Fibroblast of skin of right biceps (primary cell): ENCODE results near the gene CHAC2.
A peak's percentile ranks its signal among the peaks of the same experiment; 100 is the strongest.
"Not testable (repeated sequence)": the region's sequence is repeated elsewhere in the genome, so short reads cannot be mapped to it uniquely, and the experiment has no call there.

ENCODE experiments used
- DNase-seq: peaks from one replicate; pipeline ENCODE4 v3.0.0-alpha.2; 2013

CHAC2 gene

GRCh38 chr2:53767405-53768241 is at the start of gene CHAC2:
Gene CHAC2, plus strand, starts transcription at chr2:53767804. Its CDS starts 83 bp downstream, at chr2:53767887.
- DNase-seq = peak; percentile 80

- not testable (repeated sequence) for DNase-seq
Observed at GRCh38 chr2:53720944-53721343, 46.7 kb upstream of the CHAC2 start.

GRCh38 chr2:53724536-53724935 is 43.1 kb upstream of the CHAC2 start:
- DNase-seq = peak; percentile 61

- DNase-seq = no peak
Observed at GRCh38 chr2:53725662-53726061, 41.9 kb upstream of the CHAC2 start.

GRCh38 chr2:53727921-53728320 is 39.7 kb upstream of the CHAC2 start:
- DNase-seq = no peak

GRCh38 chr2:53729143-53729762 is 38.4 kb upstream of the CHAC2 start:
- DNase-seq = no peak

GRCh38 chr2:53737091-53737490 is 30.5 kb upstream of the CHAC2 start:
- DNase-seq = no peak

GRCh38 chr2:53739032-53739431 is 28.6 kb upstream of the CHAC2 start:
- no peak for DNase-seq

- DNase-seq = peak; percentile 44
Observed at GRCh38 chr2:53740170-53740569, 27.4 kb upstream of the CHAC2 start.

- peak; percentile 35 for DNase-seq
Observed at GRCh38 chr2:53744395-53745065, 23.1 kb upstream of the CHAC2 start.

- DNase-seq = no peak
Observed at GRCh38 chr2:53750041-53750768, 17.4 kb upstream of the CHAC2 start.

GRCh38 chr2:53751728-53752127 is 15.9 kb upstream of the CHAC2 start:
- peak; percentile 57 for DNase-seq

- DNase-seq = no peak
Observed at GRCh38 chr2:53752385-53752784, 15.2 kb upstream of the CHAC2 start.

- no peak for DNase-seq
Observed at GRCh38 chr2:53753041-53753440, 14.6 kb upstream of the CHAC2 start.

- DNase-seq = no peak
Observed at GRCh38 chr2:53755121-53755520, 12.5 kb upstream of the CHAC2 start.

GRCh38 chr2:53756644-53757043 is 11.0 kb upstream of the CHAC2 start:
- no peak for DNase-seq

- not testable (repeated sequence) for DNase-seq
Observed at GRCh38 chr2:53757206-53757605, 10.4 kb upstream of the CHAC2 start.

- no peak for DNase-seq
Observed at GRCh38 chr2:53765767-53766166, 1.8 kb upstream of the CHAC2 start.

GRCh38 chr2:53768242-53768542 is 588 bp downstream of the CHAC2 start:
- no peak for DNase-seq

GRCh38 chr2:53769318-53769945 is 1.8 kb downstream of the CHAC2 start:
- no peak for DNase-seq

GRCh38 chr2:53770264-53770663 is 2.7 kb downstream of the CHAC2 start:
- DNase-seq = no peak

GRCh38 chr2:53777134-53777533 is 9.5 kb downstream of the CHAC2 start:
- DNase-seq = no peak
